Measurements from ENCODE around the gene ARL16. TPM values are rescaled to one million over a fixed set of nuclear protein-coding genes. Genes with fewer than 3 reads are reported as not detected.
A peak's percentile ranks its signal among the peaks of the same experiment; 100 is the strongest.

Gene ARL16
- total and polyA plus RNA-seq, 2 of the 8 experiments (the other 6 are each of a cell fraction or from before 2014, with no cell fraction given), result 37.0 to 60.8 TPM

DNA sequence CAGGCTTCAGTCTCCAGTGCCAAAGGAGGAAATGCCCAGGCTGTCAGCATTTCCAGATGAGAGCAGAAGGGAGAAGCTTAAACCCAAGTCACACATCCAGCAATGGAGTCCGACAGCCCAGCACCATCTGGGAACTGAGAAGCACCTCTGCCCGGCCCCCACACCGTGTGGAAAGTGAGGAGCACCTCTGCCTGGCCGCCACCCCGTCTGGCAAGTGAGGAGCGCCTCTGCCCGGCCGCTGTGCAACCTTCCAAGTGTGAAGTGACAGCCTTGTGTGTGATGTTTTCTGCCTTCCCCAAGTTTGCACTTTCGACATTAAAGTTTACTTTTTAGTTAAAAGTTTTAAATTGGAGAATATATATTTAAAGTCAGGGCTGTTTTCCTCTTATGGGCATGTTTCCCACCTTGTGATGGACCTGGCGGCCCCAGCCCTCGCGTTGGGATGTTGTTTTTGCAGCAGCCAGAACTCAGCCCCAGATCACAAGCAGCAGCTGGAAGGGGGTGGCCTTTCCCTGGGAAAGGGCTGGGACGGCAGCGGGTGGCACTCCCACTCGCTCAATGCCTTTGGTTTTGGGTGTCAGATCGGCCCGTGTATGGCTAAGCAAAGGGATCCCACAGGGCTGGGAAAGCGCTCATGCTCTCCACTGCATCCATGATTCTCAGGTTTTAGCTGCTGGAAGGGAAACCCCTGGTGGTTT lies 9.9 kb downstream of the ARL16 start:
- H3K36me3 ChIP-seq (ENCODE audit: control insufficient read depth in 2 of 4, insufficient read depth in 4 of 4, low read length in 3 of 4), result peaks cover 26 to 53% (median 48%) of the 10 kb centered on the region in 4 experiments
- no peak overlapping the region for H3K14ac ChIP-seq (ENCODE audit: insufficient read length)
- no peak overlapping the region for H3K56ac ChIP-seq (replicated peaks; ENCODE audit: insufficient read length, low read depth, low read length)
- no peak overlapping the region for H2BK5ac ChIP-seq (ENCODE audit: low read depth, low read length)
- no peaks in the 10 kb centered on the region for H3K4me1 ChIP-seq (replicated peaks in 1 of 4; ENCODE audit: control insufficient read depth in 3 of 4, insufficient read depth in 4 of 4, low read length in 3 of 4)
- no peak overlapping the region for H2AFZ ChIP-seq (ENCODE audit: low read length)
- H2BK12ac ChIP-seq (ENCODE audit: low read depth, low read length), result no peak overlapping the region
- H3K9ac ChIP-seq (replicated peaks in 1 of 4; ENCODE audit: extremely low read depth in 1 of 4, low read depth in 3 of 4, low read length in 3 of 4), result no peak overlapping the region
- H3K27ac ChIP-seq (ENCODE audit: low read depth, low read length), result no peak overlapping the region
- ChIA-PET CTCF (ENCODE audit: partially characterized antibody) (interaction anchor here (0.6 kb wide), 1 partner anchor 950 kb away, joined by 3 read pairs; no protein-coding TSS in a partner anchor), POLR2A (ENCODE audit: partially characterized antibody) (interaction anchor here (0.6 to 28.4 kb wide), 8 partner anchors 8 to 53 kb away, joined by 4 to 436 read pairs (median 5); partner anchors contain the start of genes ARL16, HGS, MRPL12 and SLC25A10)
- H2BK120ac ChIP-seq (replicated peaks; ENCODE audit: low read depth, low read length), result no peak overlapping the region
- 96% methylated on average over 18 of the region's 18 CpGs; no CpG with 5 or more reads in 1 of the 2 experiments for WGBS, 2 experiments (ENCODE audit: extremely low coverage in 1 of 2, insufficient coverage in 1 of 2, insufficient read length in 1 of 2, insufficient replicate concordance in 2 of 2, low coverage in 1 of 2, low lambda C conversion rate in 2 of 2, missing lambda C conversion rate in 1 of 2)
- H2AK5ac ChIP-seq (ENCODE audit: low read depth, low read length), result no peak overlapping the region
- H2BK15ac ChIP-seq (ENCODE audit: low read length), result no peak overlapping the region
- no peak overlapping the region for H4K5ac ChIP-seq (ENCODE audit: insufficient read length, low read depth, low read length)
- H3K23me2 ChIP-seq (ENCODE audit: low read depth, low read length), result no peaks in the 10 kb centered on the region
- DNase-seq (ENCODE audit: low read depth in 1 of 2, low spot score in 2 of 2), result no peak
- H2BK20ac ChIP-seq (ENCODE audit: low read length), result no peak overlapping the region
- H3K23ac ChIP-seq (ENCODE audit: insufficient read length), result no peak overlapping the region
- H3K4ac ChIP-seq (replicated peaks; ENCODE audit: insufficient read length, low read depth, low read length), result no peak overlapping the region
- no peak overlapping the region for H3K4me2 ChIP-seq (ENCODE audit: insufficient read depth in 1 of 2, low read depth in 2 of 2, low read length in 2 of 2)
- H3K18ac ChIP-seq (ENCODE audit: extremely low read depth, low read length), result no peak overlapping the region
- peaks cover 0 to 9% of the 10 kb centered on the region in 2 experiments; a peak in 1 of 4 replicates for H3K79me2 ChIP-seq (ENCODE audit: control insufficient read depth in 1 of 2, insufficient read depth in 2 of 2, low read length in 2 of 2)
- H3K4me3 ChIP-seq (ENCODE audit: extremely low read depth in 1 of 4, insufficient read depth in 2 of 4, low read depth in 3 of 4, low read length in 4 of 4), result no peak overlapping the region
- peaks cover 10 to 23% of the 10 kb centered on the region in 2 experiments for H4K20me1 ChIP-seq (replicated peaks in 1 of 2; ENCODE audit: control insufficient read depth in 1 of 2, insufficient read depth in 2 of 2, low read length in 2 of 2)
- TF ChIP-seq POLR2AphosphoS5 (IDR thresholded peaks at IDR 0.05; ENCODE audit: low read depth, low read length) (no peak), POLR2A (IDR thresholded peaks at IDR 0.05; ENCODE audit: control extremely low read depth in 1 of 2, low read depth in 2 of 2, low read length in 2 of 2) (peak in 1 of 2 experiments; percentile 23; a peak in 1 of 3 replicates)
- H4K8ac ChIP-seq (ENCODE audit: extremely low read depth, insufficient read depth, low read length), result no peak overlapping the region
- H3K9me3 ChIP-seq (ENCODE audit: insufficient read depth in 2 of 2, low read depth in 1 of 2, low read length in 1 of 2), result no peaks in the 10 kb centered on the region
- FAIRE-seq, result no peak
- H3K79me1 ChIP-seq (ENCODE audit: low read depth, low read length), result no peaks in the 10 kb centered on the region; the same call in 1 of the 2 replicates
- no peaks in the 10 kb centered on the region for H3K27me3 ChIP-seq (replicated peaks in 1 of 4; ENCODE audit: control insufficient read depth in 3 of 4, extremely low read depth in 1 of 4, insufficient read depth in 3 of 4, low read length in 3 of 4)
- no peak overlapping the region for H4K91ac ChIP-seq (replicated peaks; ENCODE audit: insufficient read length, low read length)
